Tibial nerve (tissue), 4 donors: ENCODE data around the gene SRP19. TPM values are rescaled to one million over a fixed set of nuclear protein-coding genes. Genes with fewer than 3 reads are reported as not detected.

Experiments
- DNase-seq, 2 donors: peaks; one replicate each; pipeline ENCODE4 v3.0.0-alpha.2; 2019; ENCODE audit warnings: low spot score in 2 of 2
- H3K27ac ChIP-seq, 4 donors: fragments of 200-600 bp; sonication (generic) in 3 of 4; one replicate each; pipeline ENCODE4 v1.5.1; 2017 to 2019; ENCODE audit warnings: mild to moderate bottlenecking in 1 of 4
- H3K27me3 ChIP-seq, 2 donors: fragments of 200-600 bp; sonication (generic) in 1 of 2; one replicate each; pipeline versions ENCODE4 v1.5.1 to v1.6.0; 2017 to 2019
- H3K36me3 ChIP-seq, 3 donors: fragments of 200-600 bp; sonication (generic); one replicate each; pipeline ENCODE4 v1.5.1; 2018 to 2019
- H3K4me1 ChIP-seq, 4 donors: fragments of 200-600 bp; sonication (generic) in 3 of 4; one replicate each; pipeline ENCODE4 v1.5.1; 2017 to 2019
- H3K4me3 ChIP-seq, 4 donors: fragments of 200-600 bp; sonication (generic) in 3 of 4; one replicate each; pipeline ENCODE4 v1.5.1; 2017 to 2019; ENCODE audit warnings: mild to moderate bottlenecking in 1 of 4, moderate library complexity in 1 of 4
- H3K9me3 ChIP-seq, 4 donors: fragments of 200-600 bp; sonication (generic) in 3 of 4; one replicate each; pipeline ENCODE4 v1.5.1; 2017 to 2019
- CTCF ChIP-seq, 5 experiments: fragments of 200-600 bp in 3 of 5; fragments of 450-650 bp in 2 of 5; sonication (generic) in 3 of 5; IDR thresholded peaks; one replicate each; pipeline ENCODE4 v1.5.1; 2016 to 2019; ENCODE audit warnings: antibody characterized with exemption in 5 of 5, mild to moderate bottlenecking in 3 of 5, moderate library complexity in 2 of 5
- EP300 ChIP-seq, 2 donors: sonication (generic); formaldehyde crosslinking; IDR thresholded peaks; one replicate each; pipeline ENCODE4 v1.6.1; 2017; ENCODE audit warnings: antibody characterized with exemption in 2 of 2, mild to moderate bottlenecking in 1 of 2
- POLR2A ChIP-seq, 2 donors: fragments of 450-650 bp; IDR thresholded peaks; one replicate each; pipeline ENCODE4 v1.6.1; 2017; ENCODE audit warnings: antibody characterized with exemption in 2 of 2, mild to moderate bottlenecking in 2 of 2, moderate library complexity in 2 of 2
- WGBS, 2 donors: methylation state at CpG; one replicate each; pipeline ENCODE4 v1.1.5; 2018; 5-methylcytosine and 5-hydroxymethylcytosine counted together
- total RNA-seq, 4 donors: library from RNA; depleted of rRNA; stranded (reverse); fragments of >200 nt; gene quantifications; one replicate each; pipeline ENCODE4 v1.1.0, GENCODE V29; 2016

The SRP19 gene
- total RNA-seq, 4 donors from 2014 or later, result 22.7 to 49.0 (median 37.1) TPM

- WGBS, 2 donors, result 0 to 1% methylated on average over 8 of the region's 8 CpGs
- TF ChIP-seq EP300 (IDR thresholded peaks at IDR 0.05) (no peak), POLR2A (IDR thresholded peaks at IDR 0.05) (no peak), CTCF (IDR thresholded peaks at IDR 0.05) (no peak)
Measured at GRCh38 chr5:112861638-112861985, 525 bp downstream of the SRP19 start.

GRCh38 chr5:112862085-112862484, 998 bp downstream of the SRP19 start:
- H3K9me3 ChIP-seq, result no peaks in the 10 kb centered on the region
- no peak for TF ChIP-seq CTCF (IDR thresholded peaks at IDR 0.05)
- TF ChIP-seq EP300 (IDR thresholded peaks at IDR 0.05), result no peak
- no peak for TF ChIP-seq POLR2A (IDR thresholded peaks at IDR 0.05)
- H3K4me3 ChIP-seq, result peak overlapping the region; percentile 73 to 94 (median 82)
- 53 to 59% methylated on average over 9 of the region's 9 CpGs for WGBS, 2 donors
- no peak for DNase-seq
- no peaks in the 10 kb centered on the region for H3K27me3 ChIP-seq
- H3K27ac ChIP-seq, result peak overlapping the region in 2 of 4 donors; percentile 76 to 81
- H3K4me1 ChIP-seq, result peaks cover 0 to 34% (median 13%) of the 10 kb centered on the region in 4 donors
- H3K36me3 ChIP-seq, result peaks cover 0 to 38% (median 0%) of the 10 kb centered on the region in 3 donors

More at GRCh38 chr5:112861638-112861985, 525 bp downstream of the SRP19 start:
- peak overlapping the region; percentile 43 to 88 (median 78) for H3K27ac ChIP-seq
- H3K4me1 ChIP-seq, result peaks cover 0 to 34% (median 13%) of the 10 kb centered on the region in 4 donors
- H3K27me3 ChIP-seq, result no peaks in the 10 kb centered on the region
- peak overlapping the region; percentile 73 to 94 (median 82) for H3K4me3 ChIP-seq
- H3K9me3 ChIP-seq, result no peaks in the 10 kb centered on the region
- H3K36me3 ChIP-seq, result peaks cover 0 to 33% (median 0%) of the 10 kb centered on the region in 3 donors
- DNase-seq, result no peak

GRCh38 chr5:112863549-112863948, 2.5 kb downstream of the SRP19 start:
- Histone ChIP-seq H3K9me3 (no peaks in the 10 kb centered on the region), H3K4me1 (peaks cover 0 to 34% (median 13%) of the 10 kb centered on the region in 4 donors), H3K27ac (no peak overlapping the region), H3K27me3 (no peaks in the 10 kb centered on the region), H3K4me3 (no peak overlapping the region), H3K36me3 (peaks cover 0 to 53% (median 4%) of the 10 kb centered on the region in 3 donors)
- no peak for TF ChIP-seq CTCF (IDR thresholded peaks at IDR 0.05)
- no peak for TF ChIP-seq EP300 (IDR thresholded peaks at IDR 0.05)
- TF ChIP-seq POLR2A (IDR thresholded peaks at IDR 0.05), result no peak
- DNase-seq, result no peak
- 78 to 81% methylated on average over 4 of the region's 4 CpGs for WGBS, 2 donors

- H3K9me3 ChIP-seq, result no peaks in the 10 kb centered on the region
- no peak for TF ChIP-seq EP300 (IDR thresholded peaks at IDR 0.05)
- TF ChIP-seq CTCF (IDR thresholded peaks at IDR 0.05), result no peak
- TF ChIP-seq POLR2A (IDR thresholded peaks at IDR 0.05), result no peak
- H3K36me3 ChIP-seq, result peaks cover 0 to 69% (median 4%) of the 10 kb centered on the region in 3 donors
- H3K27ac ChIP-seq, result no peak overlapping the region
- 91 to 92% methylated on average over 3 of the region's 3 CpGs for WGBS, 2 donors
- H3K4me1 ChIP-seq, result peaks cover 0 to 34% (median 13%) of the 10 kb centered on the region in 4 donors
- no peak for DNase-seq
- no peaks in the 10 kb centered on the region for H3K27me3 ChIP-seq
- H3K4me3 ChIP-seq, result no peak overlapping the region
Measured at GRCh38 chr5:112865128-112865527, 4.0 kb downstream of the SRP19 start.

GRCh38 chr5:112866739-112867138, 5.7 kb downstream of the SRP19 start:
- 86 to 97% methylated on average over 2 of the region's 2 CpGs for WGBS, 2 donors
- DNase-seq, result no peak
- no peak overlapping the region for H3K4me3 ChIP-seq
- H3K4me1 ChIP-seq, result peaks cover 0 to 26% (median 10%) of the 10 kb centered on the region in 4 donors
- peaks cover 0 to 85% (median 4%) of the 10 kb centered on the region in 3 donors for H3K36me3 ChIP-seq
- H3K27me3 ChIP-seq, result no peaks in the 10 kb centered on the region
- no peak for TF ChIP-seq EP300 (IDR thresholded peaks at IDR 0.05)
- no peak for TF ChIP-seq CTCF (IDR thresholded peaks at IDR 0.05)
- no peak for TF ChIP-seq POLR2A (IDR thresholded peaks at IDR 0.05)
- H3K27ac ChIP-seq, result no peak overlapping the region
- H3K9me3 ChIP-seq, result no peaks in the 10 kb centered on the region
